SJSA1 (cell line): Measurements from ENCODE around the gene AP5B1. TPM values are rescaled to one million over a fixed set of nuclear protein-coding genes. Genes with fewer than 3 reads are reported as not detected.

ENCODE experiments used
- DNase-seq, 2 experiments: peaks; one replicate each; pipeline ENCODE4 v3.0.0-alpha.2; 2015 to 2020; ENCODE audit warnings: low spot score in 2 of 2, low read depth in 1 of 2
- H3K27ac ChIP-seq: fragments of 250-450 bp; sonication (Bioruptor Pico); 2 replicates; pipeline ENCODE4 v1.5.1; 2020; ENCODE audit warnings: mild to moderate bottlenecking, moderate library complexity
- H3K27me3 ChIP-seq: fragments of 250-450 bp; sonication (Bioruptor Pico); replicated peaks from 2 replicates; pipeline ENCODE4 v1.5.1; 2020; ENCODE audit warnings: mild to moderate bottlenecking, moderate library complexity
- H3K36me3 ChIP-seq: fragments of 250-450 bp; sonication (Bioruptor Pico); 2 replicates; pipeline ENCODE4 v1.5.1; 2020; ENCODE audit warnings: mild to moderate bottlenecking
- H3K4me1 ChIP-seq: fragments of 250-450 bp; sonication (Bioruptor Pico); replicated peaks from 2 replicates; pipeline ENCODE4 v1.6.1; 2021; ENCODE audit warnings: mild to moderate bottlenecking
- H3K4me3 ChIP-seq: fragments of 250-450 bp; sonication (Bioruptor Pico); 2 replicates; pipeline ENCODE4 v1.5.1; 2020; ENCODE audit warnings: mild to moderate bottlenecking
- H3K9me3 ChIP-seq: fragments of 250-450 bp; sonication (Bioruptor Pico); replicated peaks from 2 replicates; pipeline ENCODE4 v1.5.1; 2020; ENCODE audit warnings: mild to moderate bottlenecking
- total RNA-seq: library from RNA; depleted of rRNA; stranded (reverse); fragments of >200 nt; shearing (Covaris generic); gene quantifications from 2 replicates; pipeline ENCODE4 v1.2.3, GENCODE V29; 2014

The AP5B1 gene
- total RNA-seq, 1 experiment from 2014 or later, result 30.4 TPM

- Histone ChIP-seq H3K4me1 (no peaks in the 10 kb centered on the region), H3K4me3 (no peak overlapping the region), H3K9me3 (no peaks in the 10 kb centered on the region), H3K36me3 (no peaks in the 10 kb centered on the region), H3K27me3 (peaks cover 52% of the 10 kb centered on the region), H3K27ac (no peak overlapping the region)
- no peak for DNase-seq
Measured at GRCh38 chr11:65811764-65812475, 31.1 kb upstream of the AP5B1 start.

GRCh38 chr11:65810046-65810868 lies 29.5 kb upstream of the AP5B1 start:
- H3K27ac ChIP-seq, result no peak overlapping the region
- no peaks in the 10 kb centered on the region for H3K4me1 ChIP-seq
- DNase-seq, result no peak
- H3K4me3 ChIP-seq, result no peak overlapping the region
- no peaks in the 10 kb centered on the region for H3K36me3 ChIP-seq
- no peaks in the 10 kb centered on the region for H3K9me3 ChIP-seq
- H3K27me3 ChIP-seq, result peaks cover 68% of the 10 kb centered on the region

- Histone ChIP-seq H3K27ac (no peak overlapping the region), H3K4me3 (no peak overlapping the region)
Measured at GRCh38 chr11:65809496-65809895, 28.7 kb upstream of the AP5B1 start.

GRCh38 chr11:65808744-65809341 lies 28.1 kb upstream of the AP5B1 start:
- no peak for DNase-seq
- Histone ChIP-seq H3K4me1 (no peaks in the 10 kb centered on the region), H3K9me3 (no peaks in the 10 kb centered on the region), H3K36me3 (no peaks in the 10 kb centered on the region), H3K4me3 (no peak overlapping the region), H3K27ac (no peak overlapping the region), H3K27me3 (peaks cover 82% of the 10 kb centered on the region)

More at GRCh38 chr11:65809496-65809895, 28.7 kb upstream of the AP5B1 start:
- Histone ChIP-seq H3K36me3 (no peaks in the 10 kb centered on the region), H3K4me1 (no peaks in the 10 kb centered on the region), H3K27me3 (peaks cover 76% of the 10 kb centered on the region), H3K9me3 (no peaks in the 10 kb centered on the region)
- DNase-seq, result no peak

- Histone ChIP-seq H3K9me3 (no peaks in the 10 kb centered on the region), H3K36me3 (no peaks in the 10 kb centered on the region)
- DNase-seq, result no peak
Measured at GRCh38 chr11:65806979-65807378, 26.2 kb upstream of the AP5B1 start.

GRCh38 chr11:65803797-65804492 lies 23.2 kb upstream of the AP5B1 start:
- DNase-seq, result no peak
- H3K4me1 ChIP-seq, result no peaks in the 10 kb centered on the region
- no peaks in the 10 kb centered on the region for H3K36me3 ChIP-seq
- H3K4me3 ChIP-seq, result no peak overlapping the region
- H3K27ac ChIP-seq, result no peak overlapping the region
- no peaks in the 10 kb centered on the region for H3K9me3 ChIP-seq
- H3K27me3 ChIP-seq, result peaks cover 97% of the 10 kb centered on the region

More at GRCh38 chr11:65806979-65807378, 26.2 kb upstream of the AP5B1 start:
- peaks cover 95% of the 10 kb centered on the region for H3K27me3 ChIP-seq
- H3K4me3 ChIP-seq, result no peak overlapping the region
- H3K27ac ChIP-seq, result no peak overlapping the region
- H3K4me1 ChIP-seq, result no peaks in the 10 kb centered on the region

- no peaks in the 10 kb centered on the region for H3K36me3 ChIP-seq
- no peak overlapping the region for H3K4me3 ChIP-seq
- peaks cover 95% of the 10 kb centered on the region for H3K27me3 ChIP-seq
- no peak for DNase-seq
- no peaks in the 10 kb centered on the region for H3K4me1 ChIP-seq
- no peaks in the 10 kb centered on the region for H3K9me3 ChIP-seq
- H3K27ac ChIP-seq, result no peak overlapping the region
Measured at GRCh38 chr11:65802841-65803240, 22.1 kb upstream of the AP5B1 start.

GRCh38 chr11:65801153-65801987 lies 20.6 kb upstream of the AP5B1 start:
- H3K27me3 ChIP-seq, result peaks cover 98% of the 10 kb centered on the region
- H3K4me1 ChIP-seq, result no peaks in the 10 kb centered on the region
- H3K36me3 ChIP-seq, result no peaks in the 10 kb centered on the region
- DNase-seq, result no peak
- H3K9me3 ChIP-seq, result no peaks in the 10 kb centered on the region
- H3K27ac ChIP-seq, result no peak overlapping the region
- H3K4me3 ChIP-seq, result no peak overlapping the region

- Histone ChIP-seq H3K36me3 (no peaks in the 10 kb centered on the region), H3K4me1 (no peaks in the 10 kb centered on the region), H3K27ac (no peak overlapping the region), H3K4me3 (no peak overlapping the region), H3K9me3 (no peaks in the 10 kb centered on the region), H3K27me3 (peaks cover 83% of the 10 kb centered on the region)
- no peak for DNase-seq
Measured at GRCh38 chr11:65798882-65799281, 18.1 kb upstream of the AP5B1 start.

- H3K36me3 ChIP-seq, result no peaks in the 10 kb centered on the region
- peaks cover 78% of the 10 kb centered on the region for H3K27me3 ChIP-seq
- no peak for DNase-seq
- no peak overlapping the region for H3K27ac ChIP-seq
- H3K4me1 ChIP-seq, result peaks cover 2% of the 10 kb centered on the region
- no peaks in the 10 kb centered on the region for H3K9me3 ChIP-seq
- no peak overlapping the region for H3K4me3 ChIP-seq
Measured at GRCh38 chr11:65797711-65798110, 16.9 kb upstream of the AP5B1 start.

- no peaks in the 10 kb centered on the region for H3K9me3 ChIP-seq
- DNase-seq, result no peak
- H3K27ac ChIP-seq, result no peak overlapping the region
- H3K36me3 ChIP-seq, result no peaks in the 10 kb centered on the region
- peaks cover 9% of the 10 kb centered on the region for H3K4me1 ChIP-seq
- H3K27me3 ChIP-seq, result peaks cover 71% of the 10 kb centered on the region
- H3K4me3 ChIP-seq, result no peak overlapping the region
Measured at GRCh38 chr11:65796726-65797601, 16.2 kb upstream of the AP5B1 start.
